Measurements from ENCODE around the gene RHOD. TPM values are rescaled to one million over a fixed set of nuclear protein-coding genes. Genes with fewer than 3 reads are reported as not detected.

The RHOD gene
- total and polyA plus RNA-seq, 2 of the 8 experiments (the other 6 are each of a cell fraction or from before 2014, with no cell fraction given) = 12.1 to 17.6 TPM

GRCh38 chr11:67014343-67014742 lies 42.3 kb upstream of the RHOD start:
- no peak overlapping the region for H4K8ac ChIP-seq (ENCODE audit: extremely low read depth, insufficient read depth, low read length)

More at GRCh38 chr11:67014343-67014742, 42.3 kb upstream of the RHOD start:
- H4K5ac ChIP-seq (ENCODE audit: insufficient read length, low read depth, low read length) = no peak overlapping the region
- no peak overlapping the region for H2BK20ac ChIP-seq (ENCODE audit: low read length)
- H3K23me2 ChIP-seq (ENCODE audit: low read depth, low read length) = no peaks in the 10 kb centered on the region
- no peaks in the 10 kb centered on the region for H4K20me1 ChIP-seq (replicated peaks in 1 of 2; ENCODE audit: control insufficient read depth in 1 of 2, insufficient read depth in 2 of 2, low read length in 2 of 2)
- TF ChIP-seq ASH2L (IDR thresholded peaks at IDR 0.05; ENCODE audit: low read length) (no peak), SIRT6 (IDR thresholded peaks at IDR 0.05; ENCODE audit: low read length) (no peak), ATF3 (IDR thresholded peaks at IDR 0.05; ENCODE audit: insufficient read depth, low read depth, low read length) (no peak), E2F6 (IDR thresholded peaks at IDR 0.05) (no peak), TAF1 (IDR thresholded peaks at IDR 0.05; ENCODE audit: low read depth, low read length) (no peak), NRF1 (IDR thresholded peaks at IDR 0.05; ENCODE audit: low read depth, low read length) (no peak), SP2 (IDR thresholded peaks at IDR 0.05; ENCODE audit: low read length) (no peak), POU5F1 (IDR thresholded peaks at IDR 0.05; ENCODE audit: low read depth, low read length) (no peak), YY1 (IDR thresholded peaks at IDR 0.05; ENCODE audit: low read depth, low read length) (no peak)
- H2BK5ac ChIP-seq (ENCODE audit: low read depth, low read length) = no peak overlapping the region
- no peak overlapping the region for H3K14ac ChIP-seq (ENCODE audit: insufficient read length)
- H3K79me1 ChIP-seq (ENCODE audit: low read depth, low read length) = no peaks in the 10 kb centered on the region
- ChIA-PET CTCF (ENCODE audit: partially characterized antibody) (interaction anchor here (0.5 to 1.5 kb wide), 4 partner anchors 8 to 38 kb away, joined by 3 to 6 read pairs (median 4); no protein-coding TSS in a partner anchor), POLR2A (ENCODE audit: partially characterized antibody) (interaction anchor here (1.4 to 2.0 kb wide), 3 partner anchors 9 to 27 kb away, joined by 4 to 6 read pairs (median 4); partner anchors contain the start of gene SYT12)
- no peaks in the 10 kb centered on the region for H3K79me2 ChIP-seq (ENCODE audit: control insufficient read depth in 1 of 2, insufficient read depth in 2 of 2, low read length in 2 of 2)
- H2BK15ac ChIP-seq (ENCODE audit: low read length) = no peak overlapping the region
- 91% methylated on average over 7 of the region's 7 CpGs; no CpG with 5 or more reads in 1 of the 2 experiments for WGBS, 2 experiments (ENCODE audit: extremely low coverage in 1 of 2, insufficient coverage in 1 of 2, insufficient read length in 1 of 2, insufficient replicate concordance in 2 of 2, low coverage in 1 of 2, low lambda C conversion rate in 2 of 2, missing lambda C conversion rate in 1 of 2)
- H3K27ac ChIP-seq (ENCODE audit: low read depth, low read length) = no peak overlapping the region
- no peak overlapping the region for H3K18ac ChIP-seq (ENCODE audit: extremely low read depth, low read length)
- no peak overlapping the region for H4K91ac ChIP-seq (replicated peaks; ENCODE audit: insufficient read length, low read length)
- H3K4me3 ChIP-seq (ENCODE audit: extremely low read depth in 1 of 4, insufficient read depth in 2 of 4, low read depth in 3 of 4, low read length in 4 of 4) = no peak overlapping the region
- no peak overlapping the region for H3K9ac ChIP-seq (replicated peaks in 1 of 4; ENCODE audit: extremely low read depth in 1 of 4, low read depth in 3 of 4, low read length in 3 of 4)
- H3K23ac ChIP-seq (ENCODE audit: insufficient read length) = no peak overlapping the region
- H2BK12ac ChIP-seq (ENCODE audit: low read depth, low read length) = no peak overlapping the region
- H3K9me3 ChIP-seq (ENCODE audit: insufficient read depth in 2 of 2, low read depth in 1 of 2, low read length in 1 of 2) = no peaks in the 10 kb centered on the region
- no peak overlapping the region for H3K4ac ChIP-seq (replicated peaks; ENCODE audit: insufficient read length, low read depth, low read length)
- H2AFZ ChIP-seq (ENCODE audit: low read length) = no peak overlapping the region
- H3K56ac ChIP-seq (replicated peaks; ENCODE audit: insufficient read length, low read depth, low read length) = no peak overlapping the region
- FAIRE-seq = no peak
- H2BK120ac ChIP-seq (replicated peaks; ENCODE audit: low read depth, low read length) = no peak overlapping the region
- H3K36me3 ChIP-seq (ENCODE audit: control insufficient read depth in 2 of 4, insufficient read depth in 4 of 4, low read length in 3 of 4) = no peaks in the 10 kb centered on the region
- no peak overlapping the region for H2AK5ac ChIP-seq (ENCODE audit: low read depth, low read length)
- no peak for DNase-seq (ENCODE audit: low read depth in 1 of 2, low spot score in 2 of 2)
- peaks cover 0 to 7% (median 3%) of the 10 kb centered on the region in 4 experiments; a peak in 4 of 7 replicates for H3K4me1 ChIP-seq (replicated peaks in 1 of 4; ENCODE audit: control insufficient read depth in 3 of 4, insufficient read depth in 4 of 4, low read length in 3 of 4)
- H3K4me2 ChIP-seq (ENCODE audit: insufficient read depth in 1 of 2, low read depth in 2 of 2, low read length in 2 of 2) = no peak overlapping the region
- no peaks in the 10 kb centered on the region for H3K27me3 ChIP-seq (replicated peaks in 1 of 4; ENCODE audit: control insufficient read depth in 3 of 4, extremely low read depth in 1 of 4, insufficient read depth in 3 of 4, low read length in 3 of 4)

Measured in H1 (cell line).